HG03571 (cell line): ENCODE results near the gene BPHL.
"Not testable (repeated sequence)": the region's sequence is repeated elsewhere in the genome, so short reads cannot be mapped to it uniquely, and the experiment has no call there.

Experiments
- ATAC-seq: cut with Tn5 transposase; IDR thresholded peaks from one replicate; pipeline ENCODE4 v1.9.1; 2021; ENCODE audit not compliant: unreplicated experiment

The BPHL gene

DNA sequence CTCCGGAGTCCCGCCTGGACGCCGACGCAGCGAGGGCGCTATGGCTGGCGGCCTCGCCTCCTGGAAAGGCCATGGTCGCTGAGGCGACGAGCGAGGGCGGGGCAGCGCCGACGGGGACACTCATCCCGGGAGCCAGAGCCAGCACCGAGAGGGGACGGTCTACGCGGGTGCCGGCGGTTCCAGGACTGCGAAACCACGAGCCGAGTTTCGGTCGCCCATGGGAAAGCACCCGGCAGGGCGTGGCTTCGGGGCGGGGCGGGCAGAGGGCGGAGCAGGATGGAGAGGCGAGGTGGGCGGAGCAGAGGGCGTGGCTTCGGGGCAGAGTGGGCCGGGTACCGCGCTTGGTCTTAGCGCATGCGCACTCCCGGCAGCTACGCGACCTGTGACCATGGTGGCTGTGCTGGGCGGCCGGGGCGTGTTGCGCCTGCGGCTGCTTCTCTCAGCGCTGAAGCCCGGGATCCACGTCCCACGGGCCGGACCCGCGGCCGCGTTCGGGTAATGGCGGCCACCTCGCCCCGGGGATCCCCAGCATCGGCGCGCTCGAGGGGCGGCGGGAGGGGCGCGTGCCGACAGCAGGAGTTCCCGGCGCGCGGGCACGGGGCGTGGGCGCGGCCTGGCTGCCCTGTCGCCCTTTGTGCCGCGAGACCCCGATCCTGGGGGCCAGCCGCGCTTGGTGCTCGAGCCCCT, at the start of gene BPHL:
TSS of gene BPHL (plus strand) at position 359 of the 687 bp plus-strand sequence. CDS start at position 389, 30 bp downstream.
- peak; percentile 87 for ATAC-seq

DNA sequence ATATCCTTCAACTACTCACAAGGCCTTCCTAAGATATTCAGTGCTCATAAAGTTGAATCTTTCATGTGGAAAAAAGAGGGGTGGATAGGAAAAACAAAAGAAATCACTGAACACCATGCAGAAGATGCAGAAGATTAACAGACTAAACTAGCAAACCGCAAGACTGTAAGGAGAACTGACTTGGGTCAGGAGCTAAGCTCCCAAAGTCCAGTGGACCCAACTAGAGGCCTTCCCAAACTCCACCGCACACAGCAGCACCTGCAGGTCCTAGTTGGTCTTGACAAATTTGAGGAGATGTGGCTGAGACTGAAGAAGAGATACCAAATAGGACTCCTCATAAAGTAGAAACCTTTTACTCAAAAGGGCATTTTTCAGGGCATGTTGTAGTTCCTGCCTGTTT, 46.9 kb upstream of the BPHL start:
- no peak for ATAC-seq

DNA sequence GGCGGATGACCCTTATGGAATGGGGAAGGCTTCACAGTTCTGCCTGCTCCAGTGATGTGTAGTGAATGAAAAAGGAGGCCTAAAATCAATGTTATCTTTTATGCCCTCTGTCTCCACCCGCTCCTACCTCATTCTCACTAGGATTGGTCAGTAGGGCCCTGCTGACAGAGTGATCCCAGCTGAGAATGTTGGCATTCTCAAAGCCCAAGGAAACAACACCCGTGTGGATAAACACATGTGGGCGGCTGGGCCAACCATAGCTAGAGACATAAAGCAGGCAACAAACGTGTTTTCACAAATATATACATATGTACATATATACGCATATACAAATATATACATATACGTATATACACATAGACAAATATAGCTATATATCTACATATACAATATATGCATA, 45.7 kb upstream of the BPHL start:
- no peak for ATAC-seq

DNA sequence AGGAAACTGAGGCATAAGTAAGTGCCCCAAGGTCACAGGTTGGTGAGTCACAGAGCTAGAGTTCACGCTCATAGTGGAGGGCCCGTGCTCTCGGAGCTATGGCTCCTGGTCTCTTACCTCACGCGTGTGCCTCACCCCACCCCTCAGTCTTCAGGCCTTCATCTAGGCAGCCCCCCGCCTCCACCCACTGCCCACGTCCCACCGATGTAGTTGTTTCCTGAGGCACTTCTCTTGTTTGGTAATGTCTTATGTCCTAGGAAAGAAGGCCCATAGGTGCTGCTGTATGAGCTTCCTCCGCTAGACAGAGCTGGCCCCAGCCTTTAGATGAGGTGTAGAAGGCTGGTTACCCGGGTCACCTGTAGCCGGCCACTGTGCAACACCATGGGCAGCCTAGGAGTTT, 45.1 kb upstream of the BPHL start:
- ATAC-seq, result no peak

DNA sequence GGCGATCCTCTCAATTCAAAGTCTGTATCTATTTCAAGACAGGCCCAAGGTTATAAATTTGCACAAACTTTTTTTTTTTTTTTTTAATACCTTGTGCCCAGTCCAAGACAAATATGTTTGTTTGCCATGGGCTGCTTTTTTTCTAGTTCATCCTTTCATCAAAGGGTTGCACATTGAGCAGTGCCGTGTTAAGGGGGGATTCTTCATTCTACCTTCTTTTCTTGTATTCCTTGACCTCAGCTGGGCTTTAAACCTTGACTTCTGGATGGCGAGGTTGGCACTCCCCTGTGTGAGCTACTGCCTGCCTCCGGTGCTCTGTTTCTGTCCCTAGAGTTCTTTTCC, 42.8 kb upstream of the BPHL start:
- no peak for ATAC-seq

DNA sequence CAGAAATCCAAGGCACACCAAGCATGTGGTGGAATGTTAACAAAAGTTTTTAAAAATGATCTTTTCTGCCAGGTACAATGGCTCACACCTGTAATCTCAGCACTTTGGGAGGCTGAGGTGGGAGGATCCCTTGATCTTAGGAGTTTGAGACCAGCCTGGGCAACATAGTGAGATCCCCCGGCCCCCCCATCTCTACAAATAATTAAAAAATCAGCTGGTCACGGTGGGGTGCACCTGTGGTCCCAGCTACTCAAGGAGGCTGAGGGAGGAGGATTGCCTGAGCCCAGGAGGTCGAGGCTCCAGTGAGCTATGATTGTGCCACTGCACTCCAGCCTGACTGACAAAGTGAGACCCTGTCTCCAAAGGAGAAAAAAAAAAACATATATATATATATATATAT, 42.2 kb upstream of the BPHL start:
- no peak for ATAC-seq

DNA sequence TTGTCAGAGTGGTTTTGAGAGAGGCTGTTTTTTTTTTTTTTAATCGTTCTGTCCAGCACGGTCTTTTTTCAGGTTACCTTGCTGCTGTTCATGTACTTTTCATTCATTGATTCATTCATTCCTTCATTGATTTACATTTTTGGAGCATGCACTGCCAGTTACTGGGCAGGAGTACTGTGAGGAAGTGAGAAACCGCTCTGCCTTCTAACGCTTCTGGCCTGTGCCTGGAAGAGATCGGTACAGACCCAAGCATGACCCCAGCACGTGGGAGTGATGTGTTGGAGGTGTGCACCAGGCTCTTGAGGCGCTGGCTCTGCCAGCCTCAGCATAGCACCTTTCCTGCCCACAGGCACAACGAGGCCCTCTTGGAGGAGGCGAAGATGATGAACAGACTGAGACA, 41.1 kb upstream of the BPHL start:
- ATAC-seq, result no peak

DNA sequence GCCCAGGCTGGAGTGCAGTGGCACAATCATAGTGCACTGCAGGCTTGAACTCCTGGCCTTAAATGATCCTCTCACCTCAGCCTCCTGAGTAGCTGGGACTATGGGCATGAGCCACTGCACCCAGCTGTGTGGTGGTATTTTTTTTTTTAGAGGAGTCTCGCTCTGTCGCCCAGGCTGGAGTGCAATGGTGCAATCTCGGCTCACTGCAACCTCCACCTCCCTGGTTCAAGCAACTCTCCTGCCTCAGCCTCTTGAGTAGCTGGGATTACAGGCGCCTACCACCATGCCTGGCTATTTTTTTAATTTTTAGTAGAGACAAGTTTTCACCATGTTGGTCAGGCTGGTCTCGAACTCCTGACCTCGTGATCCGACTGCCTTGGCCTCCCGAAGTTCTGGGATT, 39.6 kb upstream of the BPHL start:
- ATAC-seq, result not testable (repeated sequence)

DNA sequence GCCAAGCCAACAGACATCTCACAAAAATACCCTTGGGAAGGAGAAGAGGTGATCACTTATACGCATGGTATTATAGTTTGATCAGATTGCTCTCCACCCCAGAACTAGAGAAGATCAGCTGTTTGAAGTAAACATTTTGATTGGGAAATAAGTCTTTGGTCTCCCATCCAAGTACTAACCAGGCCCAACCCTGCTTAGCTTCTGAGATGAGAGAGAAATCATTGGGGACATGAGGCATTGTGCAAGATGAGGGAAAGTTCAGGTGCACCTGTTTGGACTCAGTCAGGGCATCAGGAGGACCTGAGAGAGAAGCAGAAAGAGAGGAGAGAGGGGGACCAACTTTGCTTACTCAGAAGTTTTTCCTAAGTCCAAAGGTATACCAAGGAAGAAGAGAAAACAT, 38.8 kb upstream of the BPHL start:
- ATAC-seq, result no peak

DNA sequence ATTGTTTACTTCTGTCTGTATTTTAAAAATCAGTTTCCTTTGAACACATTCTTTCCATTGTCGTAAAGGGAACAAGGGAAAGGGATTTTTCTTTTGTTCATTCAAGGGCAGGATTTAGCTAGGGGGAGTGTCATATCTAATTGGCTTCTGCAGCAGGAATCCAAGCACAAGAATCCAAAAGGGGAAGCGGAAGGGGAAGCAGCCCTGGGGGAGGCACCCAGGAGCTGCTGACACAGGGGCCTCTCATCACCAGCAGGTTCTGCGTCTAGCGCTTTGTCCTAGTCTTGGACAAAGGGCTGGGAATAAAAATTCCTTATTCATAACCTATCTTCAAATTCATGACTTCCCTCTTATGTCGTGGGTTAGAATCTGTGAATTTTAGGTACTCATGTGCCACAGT, 36.6 kb upstream of the BPHL start:
- no peak for ATAC-seq

DNA sequence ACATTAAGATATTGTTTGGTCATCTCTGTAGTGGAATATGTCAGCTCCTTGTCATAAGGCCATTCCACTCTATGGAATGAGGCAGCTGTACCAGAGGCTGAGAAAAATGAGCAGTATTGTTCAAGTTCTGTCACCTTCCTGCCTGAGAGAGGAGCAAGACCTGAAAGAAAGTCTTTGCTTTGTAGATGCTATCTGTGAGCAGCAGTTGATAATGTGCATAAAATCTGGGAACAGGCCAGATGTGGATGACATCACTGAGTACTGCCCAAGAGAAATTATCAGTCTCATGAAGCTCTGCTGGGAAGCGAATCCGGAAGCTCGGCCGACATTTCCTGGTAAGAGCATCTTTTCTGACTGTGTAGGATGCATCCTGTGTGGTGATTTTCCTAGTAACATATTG, 33.4 kb upstream of the BPHL start:
- ATAC-seq, result no peak

DNA sequence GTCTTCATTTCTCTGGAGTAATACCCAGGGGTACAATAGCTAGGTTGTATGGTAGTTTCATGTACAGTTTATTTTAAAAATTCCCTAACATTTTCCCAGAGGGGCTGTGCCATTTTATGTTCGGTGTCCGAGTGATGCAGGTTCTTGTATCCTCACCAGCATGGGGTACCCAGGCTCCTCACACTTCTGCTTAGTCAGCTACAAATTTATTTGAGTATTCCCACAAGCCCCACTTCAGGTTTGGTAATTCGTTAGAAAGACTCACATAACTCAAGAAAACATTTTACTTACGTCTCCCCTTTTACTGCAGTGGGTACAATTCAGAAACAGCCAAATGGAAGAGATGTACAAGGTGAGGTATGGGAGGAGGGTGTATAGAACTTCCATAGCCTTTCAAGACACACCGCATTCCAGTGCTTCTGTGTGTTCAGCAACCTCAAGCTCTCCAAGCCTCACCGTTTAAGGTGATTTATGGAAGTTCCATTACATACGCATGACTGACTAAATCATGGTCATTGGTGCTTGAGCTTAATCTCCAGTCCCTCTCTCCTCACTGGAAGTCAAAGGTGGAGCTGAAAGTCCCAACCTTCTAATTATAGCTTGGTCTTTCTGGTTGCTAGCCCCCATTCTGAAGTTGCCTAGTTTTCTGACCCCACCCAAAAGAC, 32.1 kb upstream of the BPHL start:
- ATAC-seq, result no peak

DNA sequence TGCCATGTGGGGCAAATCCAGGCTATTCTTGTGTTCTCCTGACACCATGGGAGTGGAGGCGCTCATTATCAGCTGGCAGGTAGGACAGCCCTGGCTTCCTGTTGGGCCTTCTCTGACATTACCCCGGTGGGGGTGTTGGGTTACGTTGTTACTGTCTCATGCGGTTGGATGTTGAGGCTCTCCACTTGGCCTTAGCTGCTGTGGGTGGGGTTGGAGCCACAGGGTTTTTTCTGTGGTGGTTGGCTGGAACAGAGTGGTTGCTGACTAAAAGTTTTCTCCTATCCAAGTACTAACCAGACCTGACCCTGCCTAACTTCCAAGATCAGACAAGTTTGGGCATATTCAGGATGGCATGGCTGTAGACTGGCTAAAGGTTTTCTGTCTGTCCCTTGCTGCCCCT, 30.1 kb upstream of the BPHL start:
- no peak for ATAC-seq

DNA sequence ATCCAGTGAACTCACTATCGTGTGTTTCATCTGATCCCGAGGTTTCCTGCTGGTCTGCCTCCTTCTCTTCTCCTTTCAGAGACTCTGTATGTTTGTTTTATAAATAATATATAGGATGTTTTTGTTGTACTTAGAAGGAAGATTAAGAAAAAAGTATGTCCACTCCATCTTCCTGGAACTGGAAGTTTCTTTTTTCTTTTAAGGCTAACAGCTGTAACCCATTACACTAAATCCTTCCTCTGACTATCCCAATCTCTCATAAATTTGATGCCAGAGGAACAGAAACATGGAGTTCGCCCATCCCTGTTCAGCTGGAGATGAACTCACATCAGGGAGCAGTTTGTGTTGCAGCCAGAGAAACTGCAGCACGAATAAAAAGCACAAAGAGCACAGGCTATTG, 29.5 kb upstream of the BPHL start:
- ATAC-seq, result no peak

DNA sequence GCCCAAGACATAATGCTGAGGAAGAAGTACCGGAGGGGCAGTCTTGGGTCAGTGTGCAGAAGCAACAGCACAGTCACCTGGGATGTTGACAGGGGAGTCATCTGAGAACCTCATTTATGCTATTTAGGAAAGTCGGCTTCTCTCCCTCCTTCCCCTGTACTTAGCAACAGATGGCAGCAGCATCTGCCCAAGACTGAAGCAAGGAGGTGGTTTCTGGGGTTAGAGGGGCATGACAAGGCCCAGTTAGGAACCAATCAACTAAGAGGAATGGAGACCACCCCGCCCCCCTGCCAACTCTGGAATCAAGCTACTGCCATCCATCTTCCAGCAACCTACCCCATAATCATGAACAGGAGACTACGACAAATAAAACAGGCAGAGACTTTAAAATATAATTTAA, 28.5 kb upstream of the BPHL start:
- no peak for ATAC-seq

DNA sequence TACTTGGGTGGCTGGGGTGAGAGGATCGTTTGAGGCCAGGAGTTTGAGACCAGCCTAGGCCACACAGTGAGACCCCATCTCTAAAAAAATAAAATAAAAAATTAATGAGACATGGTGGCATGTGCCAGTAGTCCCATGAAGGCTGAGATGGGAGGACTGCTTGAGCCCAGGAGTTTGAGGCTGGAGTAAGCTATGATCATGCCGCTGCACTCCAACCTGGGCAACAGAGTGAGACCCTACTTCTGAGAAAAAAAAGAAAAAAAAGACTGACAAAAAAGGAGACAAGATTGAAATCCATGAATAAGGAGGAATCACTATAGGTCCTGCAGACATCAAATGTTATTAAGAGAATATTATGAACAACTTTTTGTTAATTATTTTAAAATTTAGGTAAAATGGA, 23.7 kb upstream of the BPHL start:
- ATAC-seq, result no peak

DNA sequence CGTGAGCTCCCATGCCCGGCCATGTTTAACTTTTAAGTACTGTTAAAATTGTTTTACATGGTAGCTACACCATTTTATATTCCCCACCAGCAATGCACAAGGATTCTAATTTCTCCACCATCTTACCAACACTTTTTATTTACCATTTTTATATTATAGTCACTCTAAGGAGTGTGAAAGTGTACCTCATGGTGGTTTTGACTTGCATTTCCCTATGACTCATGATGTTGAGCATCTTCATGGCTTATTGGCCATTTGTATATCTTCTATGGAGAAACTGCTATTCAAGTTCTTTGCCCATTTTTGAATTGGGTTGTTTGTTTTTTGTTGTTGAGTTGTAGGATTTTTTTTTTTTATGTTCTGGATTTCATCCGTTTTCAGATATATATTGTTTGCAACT, 15.6 kb upstream of the BPHL start:
- ATAC-seq, result no peak

DNA sequence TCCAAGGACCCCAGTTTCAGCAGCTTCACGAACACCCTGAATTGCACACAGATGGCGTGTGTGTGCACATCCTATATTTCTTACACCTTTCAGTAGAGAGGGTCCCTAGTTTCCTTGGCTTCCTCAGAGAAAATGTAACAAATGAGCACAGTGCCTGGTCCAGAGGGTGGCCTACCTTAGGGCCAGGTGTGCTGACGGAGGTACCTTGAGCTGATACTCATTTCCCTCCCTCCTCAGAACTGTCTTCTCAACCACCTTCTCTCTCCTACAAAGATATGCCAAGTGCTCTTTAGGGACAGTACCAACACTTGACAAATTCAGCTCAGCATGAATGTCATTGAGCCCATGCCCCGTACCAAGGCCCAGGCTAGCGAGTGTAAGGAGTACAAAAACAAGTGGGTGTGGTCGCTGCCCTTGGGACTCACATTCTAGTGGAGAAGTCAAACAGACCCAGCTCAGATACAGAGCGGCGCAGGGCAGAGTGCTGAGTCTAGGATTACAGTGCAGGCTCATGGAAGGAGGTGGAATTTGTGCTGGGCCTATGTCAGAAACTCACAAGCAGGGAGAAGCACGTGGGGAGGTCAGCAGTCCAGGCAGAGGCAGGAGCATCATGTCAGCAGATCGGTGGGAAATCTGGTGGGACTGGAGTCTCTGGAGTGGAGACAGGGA, 9.6 kb upstream of the BPHL start:
- ATAC-seq, result no peak

DNA sequence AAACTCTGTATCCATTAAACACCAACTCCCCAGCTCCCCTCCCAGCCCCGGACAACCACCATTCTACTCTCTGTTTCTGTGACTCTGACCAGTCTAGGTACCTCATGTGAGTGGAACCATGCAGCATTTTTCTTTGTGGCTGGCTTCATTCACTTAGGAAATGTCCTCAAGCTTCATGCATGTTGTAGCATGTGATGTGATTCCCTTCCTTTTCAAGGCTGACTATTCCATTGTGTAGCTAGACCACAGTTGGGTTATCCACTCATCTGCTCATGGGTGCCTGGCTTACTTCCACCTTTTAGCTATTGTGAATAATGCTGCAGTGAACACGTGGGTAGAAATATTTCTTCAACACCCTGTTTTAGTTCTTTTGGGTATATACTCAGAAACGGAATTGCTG, 8.8 kb upstream of the BPHL start:
- no peak for ATAC-seq

DNA sequence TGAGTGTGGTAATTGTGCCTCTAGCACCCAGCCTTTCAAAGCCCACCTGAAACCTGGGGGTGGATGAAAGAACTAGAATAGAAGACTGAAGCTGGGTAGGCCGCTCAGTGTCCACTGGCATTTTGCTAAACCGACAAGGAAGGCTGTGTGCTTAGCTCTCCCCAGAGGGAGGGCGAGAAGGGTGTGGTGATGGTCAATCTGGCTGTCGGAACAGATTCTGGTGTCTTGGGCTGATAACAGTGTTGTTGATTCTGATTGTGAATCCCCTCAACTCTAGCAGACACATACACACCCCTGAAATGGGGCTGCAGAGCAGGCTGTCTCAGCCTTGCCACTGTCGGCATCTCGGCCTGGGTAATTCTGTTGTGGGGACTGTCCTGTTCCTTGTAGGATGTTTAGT, 4.1 kb upstream of the BPHL start:
- ATAC-seq, result no peak

DNA sequence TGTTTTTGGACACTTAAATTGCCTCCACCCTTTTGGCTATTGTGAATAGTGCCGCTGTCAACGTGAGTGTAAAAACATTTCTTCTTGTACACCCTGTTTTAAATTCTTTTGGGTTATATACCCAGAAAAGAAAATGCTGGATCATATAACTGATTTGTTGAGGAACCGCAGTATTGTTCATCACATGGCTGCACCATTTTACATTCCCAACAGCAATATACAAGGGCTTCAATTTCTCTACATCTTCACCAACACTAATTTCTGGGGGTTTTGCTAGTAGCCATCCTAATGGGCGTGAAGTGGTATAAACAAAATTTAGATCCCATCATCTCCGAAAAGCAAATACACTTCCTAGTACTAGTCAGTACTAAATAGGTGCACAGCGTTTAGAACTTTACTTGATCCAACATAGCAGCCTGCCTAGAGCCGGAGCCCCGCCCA, 579 bp upstream of the BPHL start:
- ATAC-seq, result no peak

DNA sequence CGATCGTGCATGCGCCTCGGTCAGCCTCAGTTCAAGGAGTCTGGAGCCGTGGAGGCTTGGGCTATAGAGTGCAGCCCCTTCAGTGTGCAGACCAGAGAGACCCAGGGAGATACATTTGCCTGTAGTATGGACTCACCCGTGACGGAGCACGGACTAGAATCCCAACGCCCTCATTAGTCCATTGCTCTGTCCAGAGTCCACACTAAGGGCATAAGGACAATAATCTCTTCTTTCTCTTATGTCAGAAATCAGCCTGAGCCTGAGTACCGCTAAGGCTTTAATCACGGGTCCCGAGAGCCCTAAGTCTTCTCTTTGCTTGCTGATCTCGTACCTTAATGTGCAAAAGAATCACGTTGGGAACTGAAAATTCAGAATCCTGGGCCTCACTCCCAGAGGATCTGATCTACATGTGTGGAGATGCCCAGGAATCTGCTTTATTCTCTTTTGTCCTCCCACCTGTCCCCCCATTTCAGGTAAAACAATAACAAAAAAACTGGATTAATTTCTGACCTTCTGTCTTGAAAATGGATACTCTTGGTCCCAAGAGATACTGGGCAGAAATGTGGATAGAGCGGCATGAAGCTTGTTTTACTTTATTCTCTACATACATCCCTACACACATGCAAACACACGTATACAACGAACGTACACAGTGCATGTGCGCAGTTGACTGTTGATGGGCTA, 671 bp downstream of the BPHL start:
- ATAC-seq, result peak; percentile 14
